HEK293T (cell line): ENCODE data around the gene CARD19.
A peak's percentile ranks its signal among the peaks of the same experiment; 100 is the strongest.

Experiments used
- CTCF ChIA-PET: fragments of 350-600 bp; formaldehyde crosslinking; extraction: SDS; loops from one replicate; lab custom pipeline; 2021; ENCODE audit warnings: antibody characterized with exemption, inconsistent platforms; lab: Yijun Ruan, JAX
- POLR2A ChIA-PET: fragments of 350-600 bp; formaldehyde crosslinking; extraction: SDS; loops from one replicate; lab custom pipeline; 2020; ENCODE audit warnings: antibody characterized with exemption, inconsistent platforms; lab: Yijun Ruan, JAX
- DNase-seq: peaks from one replicate; pipeline ENCODE4 v3.0.0; 2012; ENCODE audit warnings: mixed read lengths; ENCODE audit errors: extremely low spot score
- ARNT ChIP-seq: fragments of 450-650 bp; IDR thresholded peaks from 2 replicates; pipeline ENCODE4 v1.6.1; 2017; ENCODE audit warnings: mild to moderate bottlenecking
- BHLHE40 ChIP-seq: fragments of 450-650 bp; IDR thresholded peaks from 2 replicates; pipeline ENCODE4 v1.6.1; 2016; ENCODE audit warnings: mild to moderate bottlenecking, moderate library complexity, borderline replicate concordance
- CTBP1 ChIP-seq: fragments of 450-650 bp; IDR thresholded peaks from 2 replicates; pipeline ENCODE4 v1.6.1; 2016; ENCODE audit warnings: borderline replicate concordance
- FOXA1 ChIP-seq: fragments of 450-650 bp; IDR thresholded peaks from 2 replicates; pipeline ENCODE4 v1.6.1; 2016; ENCODE audit warnings: mild to moderate bottlenecking
- FOXK2 ChIP-seq: fragments of 450-650 bp; IDR thresholded peaks from 2 replicates; pipeline ENCODE4 v1.6.1; 2016; ENCODE audit warnings: mild to moderate bottlenecking
- FOXM1 ChIP-seq: fragments of 450-650 bp; IDR thresholded peaks from 2 replicates; pipeline ENCODE4 v1.6.1; 2017; ENCODE audit warnings: mild to moderate bottlenecking, borderline replicate concordance
- HDGF ChIP-seq: fragments of 450-650 bp; IDR thresholded peaks from 2 replicates; pipeline ENCODE4 v1.6.1; 2017; ENCODE audit warnings: antibody characterized with exemption, borderline replicate concordance
- L3MBTL2 ChIP-seq: fragments of 450-650 bp; conservative IDR thresholded peaks from 2 replicates; pipeline ENCODE4 v1.6.1; 2016; ENCODE audit warnings: mild to moderate bottlenecking
- LEF1 ChIP-seq: fragments of 450-650 bp; IDR thresholded peaks from 2 replicates; pipeline ENCODE4 v1.6.1; 2017; ENCODE audit warnings: mild to moderate bottlenecking, borderline replicate concordance
- NFRKB ChIP-seq: fragments of 450-650 bp; IDR thresholded peaks from 2 replicates; pipeline ENCODE4 v1.6.1; 2016; ENCODE audit warnings: mild to moderate bottlenecking, moderate library complexity
- PKNOX1 ChIP-seq: fragments of 450-650 bp; IDR thresholded peaks from 2 replicates; pipeline ENCODE4 v1.6.1; 2016
- SUZ12 ChIP-seq: fragments of 450-650 bp; IDR thresholded peaks from 2 replicates; pipeline ENCODE4 v1.6.1; 2016; ENCODE audit warnings: mild to moderate bottlenecking
- TARDBP ChIP-seq: fragments of 450-650 bp; IDR thresholded peaks from 2 replicates; pipeline ENCODE4 v1.6.1; 2016
- ZNF384 ChIP-seq: fragments of 450-650 bp; IDR thresholded peaks from 2 replicates; pipeline ENCODE4 v1.6.1; 2016

CARD19 gene

GRCh38 chr9:93156475-93157008 lies 60.5 kb downstream of the CARD19 start:
- ChIA-PET POLR2A (interaction anchor here (1.7 kb wide), 1 partner anchor 22 kb away, joined by 3 read pairs; no protein-coding TSS in a partner anchor), CTCF (interaction anchor here (1.1 to 1.2 kb wide), 2 partner anchors 149 to 410 kb away, joined by 3 read pairs; no protein-coding TSS in a partner anchor)
- no peak for DNase-seq
- TF ChIP-seq FOXA1 (no peak), BHLHE40 (no peak), SUZ12 (no peak), ZNF384 (no peak), TARDBP (no peak), NFRKB (no peak), CTBP1 (no peak), FOXK2 (no peak), HDGF (no peak), FOXM1 (no peak)

GRCh38 chr9:93159601-93160471 lies 63.8 kb downstream of the CARD19 start:
- POLR2A ChIA-PET: no interaction called here

GRCh38 chr9:93161786-93162562 lies 66.0 kb downstream of the CARD19 start:
- ChIA-PET POLR2A (no interaction called here), CTCF (interaction anchor here (0.6 kb wide), 1 partner anchor 154 kb away, joined by 4 read pairs; no protein-coding TSS in a partner anchor)
- no peak for TF ChIP-seq FOXA1
- TF ChIP-seq TARDBP: no peak
- no peak for TF ChIP-seq ARNT
- TF ChIP-seq FOXM1: no peak
- TF ChIP-seq SUZ12: no peak
- no peak for TF ChIP-seq ZNF384
- TF ChIP-seq CTBP1: no peak
- no peak for TF ChIP-seq LEF1
- no peak for TF ChIP-seq FOXK2
- no peak for TF ChIP-seq L3MBTL2
- DNase-seq: no peak

More at GRCh38 chr9:93159601-93160471, 63.8 kb downstream of the CARD19 start:
- CTCF ChIA-PET: interaction anchor here (0.5 to 0.8 kb wide), 2 partner anchors 27 to 231 kb away, joined by 3 to 4 read pairs; no protein-coding TSS in a partner anchor
- peak; percentile 91 for DNase-seq
- TF ChIP-seq L3MBTL2 (peak; percentile 55), PKNOX1 (peak; percentile 74), ZNF384 (no peak)
